Left ventricle myocardium inferior (tissue), 1 donor: Measurements from ENCODE around the gene CACNA1G. TPM values are rescaled to one million over a fixed set of nuclear protein-coding genes. Genes with fewer than 3 reads are reported as not detected.
A peak's percentile ranks its signal among the peaks of the same experiment; 100 is the strongest.

ENCODE experiments used
- DNase-seq: peaks from one replicate; pipeline ENCODE4 v3.0.0-alpha.2; 2020
- H3K27ac ChIP-seq: fragments of 200-600 bp; replicated peaks from 2 replicates; pipeline ENCODE4 v1.8.0; 2021
- H3K27me3 ChIP-seq: fragments of 200-600 bp; 2 replicates; pipeline ENCODE4 v1.8.0; 2021; ENCODE audit warnings: low read depth
- H3K36me3 ChIP-seq: fragments of 200-600 bp; 2 replicates; pipeline ENCODE4 v1.8.0; 2021
- H3K4me1 ChIP-seq: fragments of 200-600 bp; 2 replicates; pipeline ENCODE4 v1.8.0; 2021
- H3K4me3 ChIP-seq: fragments of 200-600 bp; 2 replicates; pipeline ENCODE4 v1.8.0; 2021; ENCODE audit warnings: mild to moderate bottlenecking, moderate library complexity
- H3K9me3 ChIP-seq: fragments of 200-600 bp; replicated peaks from 2 replicates; pipeline ENCODE4 v1.8.0; 2021
- CTCF ChIP-seq: fragments of 200-600 bp; IDR thresholded peaks from 2 replicates; pipeline ENCODE4 v1.8.0; 2021; ENCODE audit warnings: antibody characterized with exemption, mild to moderate bottlenecking, borderline replicate concordance
- intact Hi-C: fragments of 100-400 bp; cut with micrococcal nuclease; formaldehyde crosslinking; loops from one replicate; pipeline ENCODE4 v1.11.0; 2022
- total RNA-seq: library from RNA; stranded (reverse); fragmentation: NEBNext Ultra II Directional; extraction: Animal tissue kit (Norgen Biotek cat#: 25700); gene quantifications from one replicate; pipeline ENCODE4 v1.2.1, GENCODE V29; 2021
- donor health status: DM: no; HTN: yes; CAD: no; lungs with severe emphysema.

Gene CACNA1G
- total RNA-seq, 1 donor from 2014 or later, result 0.58 TPM

GRCh38 chr17:50564916-50565315, 4.4 kb downstream of the CACNA1G start:
- TF ChIP-seq CTCF, result no peak
- peaks cover 32% of the 10 kb centered on the region for H3K4me1 ChIP-seq
- peak; percentile 67 for DNase-seq
- intact Hi-C loops, result no loop called here
- peaks cover 76% of the 10 kb centered on the region for H3K27me3 ChIP-seq
- H3K4me3 ChIP-seq, result no peak overlapping the region
- no peak overlapping the region for H3K27ac ChIP-seq
- H3K9me3 ChIP-seq, result no peaks in the 10 kb centered on the region
- no peaks in the 10 kb centered on the region for H3K36me3 ChIP-seq

DNA sequence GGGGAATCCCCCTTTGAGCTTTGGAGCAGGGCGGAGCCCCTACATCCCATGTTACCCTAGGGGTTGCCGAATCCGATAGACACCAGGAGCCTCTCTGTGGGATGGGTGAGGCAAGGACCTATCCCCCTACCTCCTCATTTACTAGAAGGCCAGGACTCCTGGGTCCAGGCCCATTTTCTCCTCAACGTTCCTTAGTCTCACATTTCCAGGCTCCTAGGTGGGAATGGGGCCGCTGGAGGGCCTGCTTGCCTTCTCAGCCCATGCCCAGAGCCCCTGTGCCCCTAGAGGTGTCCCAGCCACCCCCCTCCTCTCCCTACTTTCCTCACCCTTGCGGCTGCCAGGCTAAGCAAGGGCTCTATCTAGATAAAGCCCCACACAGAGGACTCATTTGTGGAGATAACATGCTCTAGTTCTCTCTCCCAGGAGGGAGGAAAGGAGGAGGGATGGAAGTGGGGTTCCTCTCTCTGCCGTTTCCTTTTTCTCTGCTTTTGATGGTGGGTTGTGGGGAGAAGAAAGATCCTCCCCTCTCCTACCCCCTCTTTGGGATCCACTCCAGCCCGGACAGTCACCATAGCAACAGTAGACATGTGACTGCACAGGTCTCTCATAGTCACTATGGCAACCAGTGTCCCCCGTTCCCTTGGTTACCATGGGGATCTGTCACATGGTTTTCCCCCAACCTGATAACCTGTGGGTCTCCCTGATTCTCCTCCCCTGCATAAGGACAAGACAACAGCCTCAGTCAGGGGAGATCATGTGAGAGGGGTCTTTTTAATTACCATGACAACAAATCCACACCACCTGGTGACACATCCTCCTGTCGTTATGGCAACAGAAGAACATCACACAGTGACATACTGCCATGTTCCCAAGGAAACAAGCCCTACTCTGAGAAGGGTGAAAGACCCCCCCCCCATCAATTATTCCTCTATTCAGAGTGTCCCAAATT, 5.2 kb downstream of the CACNA1G start:
- no peak for TF ChIP-seq CTCF
- H3K27me3 ChIP-seq, result peaks cover 68% of the 10 kb centered on the region
- H3K4me3 ChIP-seq, result no peak overlapping the region
- H3K4me1 ChIP-seq, result peaks cover 24% of the 10 kb centered on the region
- DNase-seq, result no peak
- no peaks in the 10 kb centered on the region for H3K9me3 ChIP-seq
- no peaks in the 10 kb centered on the region for H3K36me3 ChIP-seq
- no peak overlapping the region for H3K27ac ChIP-seq
- intact Hi-C loops, result no loop called here

GRCh38 chr17:50566886-50567285, 6.4 kb downstream of the CACNA1G start:
- no peak for TF ChIP-seq CTCF
- Histone ChIP-seq H3K36me3 (no peaks in the 10 kb centered on the region), H3K4me1 (peaks cover 13% of the 10 kb centered on the region), H3K27ac (no peak overlapping the region), H3K4me3 (no peak overlapping the region), H3K9me3 (no peaks in the 10 kb centered on the region), H3K27me3 (peaks cover 56% of the 10 kb centered on the region)
- no peak for DNase-seq
- intact Hi-C loops, result no loop called here

DNA sequence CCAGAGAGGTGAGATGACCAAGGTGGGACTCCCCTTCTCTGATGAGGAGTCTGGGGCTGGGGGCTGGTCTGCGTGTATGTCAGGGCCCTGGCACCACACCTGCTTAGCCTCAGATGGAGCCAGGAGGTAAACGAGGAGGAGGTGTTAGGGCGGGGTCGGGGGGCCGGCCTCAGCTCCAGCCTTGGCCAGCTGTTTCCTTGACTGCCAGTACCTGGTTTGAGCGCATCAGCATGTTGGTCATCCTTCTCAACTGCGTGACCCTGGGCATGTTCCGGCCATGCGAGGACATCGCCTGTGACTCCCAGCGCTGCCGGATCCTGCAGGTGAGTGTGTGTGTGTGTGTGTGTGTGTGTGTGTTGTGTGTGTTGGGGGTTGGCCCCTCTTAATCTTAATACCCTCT, 8.1 kb downstream of the CACNA1G start:
- no peak overlapping the region for H3K4me3 ChIP-seq
- peaks cover 42% of the 10 kb centered on the region for H3K27me3 ChIP-seq
- no peak for DNase-seq
- no peak overlapping the region for H3K27ac ChIP-seq
- TF ChIP-seq CTCF, result no peak
- intact Hi-C loops, result no loop called here
- peaks cover 13% of the 10 kb centered on the region for H3K4me1 ChIP-seq
- no peaks in the 10 kb centered on the region for H3K36me3 ChIP-seq
- H3K9me3 ChIP-seq, result no peaks in the 10 kb centered on the region

GRCh38 chr17:50569592-50569991, 9.1 kb downstream of the CACNA1G start:
- Histone ChIP-seq H3K27me3 (peaks cover 35% of the 10 kb centered on the region), H3K36me3 (no peaks in the 10 kb centered on the region), H3K4me3 (no peak overlapping the region), H3K4me1 (peaks cover 10% of the 10 kb centered on the region), H3K9me3 (no peaks in the 10 kb centered on the region), H3K27ac (no peak overlapping the region)
- TF ChIP-seq CTCF, result no peak
- intact Hi-C loops, result no loop called here
- DNase-seq, result no peak
